Stimulated activated naive CD4-positive, alpha-beta T cell (primary cell): ENCODE data around the gene UVRAG.
"Not testable (repeated sequence)": the region's sequence is repeated elsewhere in the genome, so short reads cannot be mapped to it uniquely, and the experiment has no call there.

ENCODE experiments used
- DNase-seq, 6 experiments: peaks; one replicate each; lab custom pipeline; 2025; lab: John Stamatoyannopoulos, UW

Gene UVRAG

GRCh38 chr11:76074148-76075095 lies 259.4 kb downstream of the UVRAG start:
- no peak for DNase-seq

- DNase-seq: no peak
Observed at GRCh38 chr11:76075716-76076115, 260.7 kb downstream of the UVRAG start.

GRCh38 chr11:76076253-76076652 lies 261.2 kb downstream of the UVRAG start:
- DNase-seq: not testable (repeated sequence)

GRCh38 chr11:76076749-76077148 lies 261.7 kb downstream of the UVRAG start:
- no peak for DNase-seq

GRCh38 chr11:76077575-76078150 lies 262.7 kb downstream of the UVRAG start:
- DNase-seq: no peak

GRCh38 chr11:76081084-76081483 lies 266.1 kb downstream of the UVRAG start:
- DNase-seq: not testable (repeated sequence)

GRCh38 chr11:76083563-76084451 lies 268.8 kb downstream of the UVRAG start:
- no peak for DNase-seq

- DNase-seq: no peak
Observed at GRCh38 chr11:76085270-76085669, 270.3 kb downstream of the UVRAG start.

GRCh38 chr11:76086743-76087635 lies 272.0 kb downstream of the UVRAG start:
- DNase-seq: no peak

- no peak for DNase-seq
Observed at GRCh38 chr11:76087749-76088148, 272.7 kb downstream of the UVRAG start.

GRCh38 chr11:76088511-76088910 lies 273.5 kb downstream of the UVRAG start:
- DNase-seq: no peak

GRCh38 chr11:76090174-76090573 lies 275.2 kb downstream of the UVRAG start:
- DNase-seq: no peak

- no peak for DNase-seq
Observed at GRCh38 chr11:76090821-76091220, 275.8 kb downstream of the UVRAG start.

GRCh38 chr11:76094740-76095139 lies 279.7 kb downstream of the UVRAG start:
- no peak for DNase-seq

- DNase-seq: no peak
Observed at GRCh38 chr11:76095891-76096290, 280.9 kb downstream of the UVRAG start.

- DNase-seq: no peak
Observed at GRCh38 chr11:76096552-76096951, 281.5 kb downstream of the UVRAG start.

GRCh38 chr11:76102802-76103201 lies 287.8 kb downstream of the UVRAG start:
- DNase-seq: no peak

- DNase-seq: no peak
Observed at GRCh38 chr11:76103460-76103859, 288.4 kb downstream of the UVRAG start.

GRCh38 chr11:76104285-76104684 lies 289.3 kb downstream of the UVRAG start:
- no peak for DNase-seq

- no peak for DNase-seq
Observed at GRCh38 chr11:76105637-76106036, 290.6 kb downstream of the UVRAG start.

- DNase-seq: no peak
Observed at GRCh38 chr11:76107971-76108370, 293.0 kb downstream of the UVRAG start.
